ENCODE measurements around the gene FGR.

DNA sequence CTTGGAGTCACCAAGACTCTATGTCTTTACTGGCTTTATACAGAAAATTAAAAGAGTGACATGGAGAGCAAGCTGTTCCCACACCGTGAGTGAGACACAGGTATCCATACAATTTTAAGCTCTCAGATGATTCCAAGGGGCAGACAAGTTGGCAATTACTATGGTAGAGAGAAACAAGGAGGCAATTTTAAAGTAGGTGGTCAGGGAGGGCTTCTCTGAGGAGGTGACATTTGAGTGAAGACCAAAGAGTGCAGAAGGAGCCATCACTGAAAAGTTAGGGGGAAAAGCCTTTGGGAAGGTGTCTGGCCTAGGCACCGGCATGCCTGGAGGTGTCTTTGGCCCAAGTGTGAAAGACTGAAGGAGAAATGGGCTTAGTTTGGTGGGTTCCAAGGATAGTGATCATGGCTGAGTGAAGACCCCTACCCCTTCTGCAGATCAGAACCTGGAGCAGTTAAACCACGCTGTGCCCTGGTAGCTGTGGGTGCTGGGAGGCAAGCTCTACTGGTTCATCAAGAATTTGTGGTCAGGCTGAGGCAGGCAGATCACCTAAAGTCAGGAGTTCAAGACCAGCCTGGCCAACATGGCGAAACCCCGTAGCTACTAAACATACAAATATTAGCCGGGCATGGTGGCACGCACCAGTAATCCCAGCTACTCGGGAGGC lies 26.6 kb upstream of the FGR start:
- TF ChIP-seq POLR2A (IDR thresholded peaks at IDR 0.05) (no peak), CTCF (IDR thresholded peaks at IDR 0.05) (no peak)
